Muscle of arm (tissue), 14 donors: ENCODE measurements around the gene DEXI. TPM values are rescaled to one million over a fixed set of nuclear protein-coding genes. Genes with fewer than 3 reads are reported as not detected.
A peak's percentile ranks its signal among the peaks of the same experiment; 100 is the strongest.

ENCODE experiments used
- DNase-seq: peaks from one replicate; pipeline ENCODE4 v3.0.0-alpha.2; 2013
- long read RNA-seq, 11 donors: transcript quantifications; one replicate each; lab custom pipeline, GENCODE V29; 2026
- polyA plus RNA-seq, 12 donors: library from polyadenylated mRNA; unstranded; fragments of 120-200 nt; gene quantifications; one replicate each; pipeline ENCODE4 v1.2.1, GENCODE V29; 2013; ENCODE audit not compliant: insufficient read length in 12 of 12

The DEXI gene
- 10 to 100 TPM in 11 of 12 donors, not detected in 1; 14.5 to 60.7 (median 51.0) TPM for polyA plus RNA-seq
- long read RNA-seq, donor 1, full-length matches to known transcripts: 26 of 26 reads
- long read RNA-seq, donor 1, partial matches to known transcripts: 0 of 26 reads
- long read RNA-seq, donor 1, other reads (novel, unspliced or antisense): 0 of 26 reads
- long read RNA-seq, donor 2, full-length matches to known transcripts: 38 of 38 reads
- long read RNA-seq, donor 2, partial matches to known transcripts: 0 of 38 reads
- long read RNA-seq, donor 2, other reads (novel, unspliced or antisense): 0 of 38 reads
- long read RNA-seq, donor 3, full-length matches to known transcripts: 31 of 31 reads
- long read RNA-seq, donor 3, partial matches to known transcripts: 0 of 31 reads
- long read RNA-seq, donor 3, other reads (novel, unspliced or antisense): 0 of 31 reads
- long read RNA-seq, donor 4, full-length matches to known transcripts: 10 of 10 reads
- long read RNA-seq, donor 4, partial matches to known transcripts: 0 of 10 reads
- long read RNA-seq, donor 4, other reads (novel, unspliced or antisense): 0 of 10 reads
- long read RNA-seq, donor 5, full-length matches to known transcripts: 55 of 55 reads
- long read RNA-seq, donor 5, partial matches to known transcripts: 0 of 55 reads
- long read RNA-seq, donor 5, other reads (novel, unspliced or antisense): 0 of 55 reads
- long read RNA-seq, donor 6, full-length matches to known transcripts: 20 of 20 reads
- long read RNA-seq, donor 6, partial matches to known transcripts: 0 of 20 reads
- long read RNA-seq, donor 6, other reads (novel, unspliced or antisense): 0 of 20 reads
- long read RNA-seq, donor 7, transcript DEXI-201 (2 exons, 1,561 nt): major isoform, 13 of 14 reads
- long read RNA-seq, donor 7, partial matches to known transcripts: 0 of 14 reads
- long read RNA-seq, donor 7, other reads (novel, unspliced or antisense): 0 of 14 reads
- long read RNA-seq, donor 8, full-length matches to known transcripts: 41 of 41 reads
- long read RNA-seq, donor 8, partial matches to known transcripts: 0 of 41 reads
- long read RNA-seq, donor 8, other reads (novel, unspliced or antisense): 0 of 41 reads
- long read RNA-seq, donor 9, full-length matches to known transcripts: 25 of 25 reads
- long read RNA-seq, donor 9, partial matches to known transcripts: 0 of 25 reads
- long read RNA-seq, donor 9, other reads (novel, unspliced or antisense): 0 of 25 reads
- long read RNA-seq, donor 10, full-length matches to known transcripts: 38 of 48 reads
- long read RNA-seq, donor 10, partial matches to known transcripts: 10 of 48 reads
- long read RNA-seq, donor 10, other reads (novel, unspliced or antisense): 0 of 48 reads
- long read RNA-seq, donor 11, full-length matches to known transcripts: 30 of 30 reads
- long read RNA-seq, donor 11, partial matches to known transcripts: 0 of 30 reads
- long read RNA-seq, donor 11, other reads (novel, unspliced or antisense): 0 of 30 reads

GRCh38 chr16:10942352-10943063 is at the start of gene DEXI:
Gene DEXI, minus strand, starts transcription at chr16:10942468. Its CDS starts 463 bp downstream, at chr16:10942005.
- DNase-seq: peak; percentile 91

GRCh38 chr16:10990378-10990777 is 48.1 kb upstream of the DEXI start:
- no peak for DNase-seq

DNA sequence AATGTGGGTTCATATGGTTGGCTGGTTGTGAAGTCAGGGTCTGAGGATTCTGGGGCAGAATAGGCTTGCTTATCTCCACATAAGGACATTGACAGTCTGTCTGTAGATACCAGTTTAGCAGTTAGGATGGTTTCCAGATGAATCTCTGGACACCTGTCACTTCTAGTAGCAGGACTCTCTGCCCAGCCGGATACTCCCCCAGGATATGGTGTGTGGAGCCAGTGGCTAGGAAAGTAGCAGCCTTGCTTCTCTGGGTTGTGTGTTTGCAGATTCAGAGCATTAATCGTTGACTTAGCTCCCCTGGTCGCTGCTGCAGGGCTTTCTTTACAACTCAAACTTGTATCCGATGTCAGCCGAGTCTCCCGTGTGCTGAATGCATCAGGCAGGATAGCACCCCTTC is 47.3 kb upstream of the DEXI start:
- DNase-seq: no peak

DNA sequence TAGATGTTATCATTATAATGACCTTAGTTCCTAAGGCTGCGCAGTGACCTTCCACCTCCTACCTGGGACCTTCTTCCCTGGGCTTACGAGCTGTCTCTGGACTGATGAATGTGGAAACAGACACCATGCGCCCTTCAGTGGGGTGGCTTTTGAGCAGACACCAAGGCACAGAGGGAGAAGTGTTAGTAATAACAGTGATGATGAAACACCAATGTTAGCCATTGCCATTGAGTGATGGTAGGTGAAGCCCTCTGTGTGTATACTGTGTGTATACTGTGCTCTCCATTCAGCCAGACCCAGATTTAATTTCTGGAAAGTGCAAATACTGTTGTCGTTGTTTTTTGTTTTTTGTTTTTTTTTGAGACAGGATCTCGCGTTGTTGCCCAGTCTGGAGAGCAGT is 46.6 kb upstream of the DEXI start:
- no peak for DNase-seq

DNA sequence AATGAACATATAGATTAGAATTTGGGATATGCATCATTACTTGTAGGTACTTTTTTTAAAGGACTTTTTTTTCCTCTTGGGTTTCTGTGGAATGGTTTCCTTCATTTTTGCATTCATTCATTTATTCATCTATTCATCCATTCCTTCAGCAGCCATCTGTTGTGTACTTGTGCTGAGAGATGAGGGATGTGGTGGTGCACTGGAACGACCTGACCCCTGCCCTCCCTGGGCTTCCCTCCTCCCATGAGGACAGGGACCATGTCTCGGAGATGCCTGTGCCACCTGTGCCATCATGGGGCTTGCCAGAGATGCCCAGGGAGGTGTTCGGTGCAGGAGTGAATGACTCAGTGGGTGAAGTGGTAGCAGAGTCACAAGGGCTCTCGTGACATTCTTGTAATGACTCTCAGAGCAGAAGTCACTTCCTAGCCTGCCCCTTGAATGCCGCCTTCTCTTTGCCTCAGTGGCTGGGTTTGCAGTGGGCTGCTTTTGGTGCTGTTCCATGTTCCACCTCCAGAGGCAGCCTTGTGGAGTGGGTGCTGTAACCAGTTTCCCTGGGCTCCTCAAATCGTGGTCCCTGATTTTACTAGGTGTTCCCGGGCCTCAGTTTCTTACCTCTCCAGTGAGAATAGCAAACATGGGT is 46.0 kb upstream of the DEXI start:
- DNase-seq: no peak

DNA sequence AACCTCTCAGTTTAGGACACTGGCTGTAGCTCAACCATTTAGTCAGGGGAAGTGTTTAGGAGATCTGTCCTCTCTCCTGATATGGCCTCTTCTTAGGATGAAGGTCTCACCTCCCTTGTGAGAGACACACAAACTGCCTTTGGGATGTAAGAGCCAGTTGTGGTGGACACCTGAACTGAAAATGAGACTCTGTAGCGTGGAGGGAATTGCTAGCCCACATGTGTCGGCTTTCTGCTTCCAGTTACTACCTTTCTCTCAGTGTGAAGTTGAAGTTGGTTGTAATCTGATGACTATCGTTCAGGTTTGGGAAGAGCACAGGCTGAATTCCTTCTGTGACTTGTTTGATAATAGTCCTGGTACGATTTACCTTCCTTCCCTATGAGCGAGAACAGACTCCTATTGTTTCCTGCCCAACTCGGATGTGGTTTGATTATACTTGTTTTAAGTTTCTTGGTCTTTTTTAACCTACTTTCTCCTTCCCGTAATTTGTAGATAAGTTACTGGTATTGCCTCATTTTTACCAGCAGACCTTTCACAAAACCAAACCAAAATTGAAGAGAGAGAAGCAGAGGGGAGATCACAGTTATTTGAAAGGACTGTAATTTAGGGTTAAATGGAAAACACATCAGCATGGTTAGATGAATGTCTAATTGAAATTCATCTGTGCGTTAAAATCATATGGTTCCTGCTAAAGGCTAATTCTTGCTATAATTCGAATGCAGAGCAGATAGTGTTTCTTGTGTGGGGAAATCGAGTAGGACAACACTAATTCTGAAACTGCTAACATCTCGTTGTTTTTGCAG is 45.3 kb upstream of the DEXI start:
- no peak for DNase-seq

DNA sequence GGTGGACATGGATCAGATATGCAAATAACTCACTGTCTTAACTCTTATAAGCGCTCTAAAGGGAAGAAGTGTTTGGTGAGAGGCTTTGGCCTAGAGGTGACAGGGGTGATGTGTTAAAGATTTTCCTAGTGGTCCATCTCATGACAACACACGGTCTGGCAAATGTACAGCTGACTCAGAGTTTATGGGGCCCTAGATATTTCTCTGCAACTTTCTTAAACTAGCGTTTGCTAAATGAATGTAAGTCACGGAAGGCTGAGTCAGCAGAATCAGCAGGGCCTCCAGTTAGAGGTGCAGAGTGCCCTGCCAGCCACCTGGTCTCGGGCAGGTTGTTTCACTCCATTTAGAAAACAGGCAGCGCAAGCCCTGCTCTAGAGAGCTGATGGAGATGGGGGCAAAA is 42.2 kb upstream of the DEXI start:
- peak; percentile 46 for DNase-seq

DNA sequence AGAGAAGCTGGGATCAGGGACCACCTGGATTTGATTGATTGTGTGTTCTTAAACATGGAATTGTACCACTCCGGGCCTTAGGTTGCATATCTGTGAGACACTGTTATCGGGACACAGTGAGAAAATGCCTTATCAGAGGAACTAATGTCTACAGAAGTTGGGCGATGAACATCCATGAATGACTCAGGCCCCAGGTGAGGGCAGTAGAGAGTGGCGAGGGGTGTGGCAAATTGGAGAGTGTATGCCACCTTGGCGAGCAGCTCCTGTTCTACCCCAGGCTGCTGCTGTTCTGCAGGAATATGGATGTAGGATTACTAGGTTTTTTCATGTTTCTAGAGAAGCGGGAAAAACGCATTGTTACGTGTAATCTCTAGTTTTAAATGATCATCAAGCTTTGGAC is 40.9 kb upstream of the DEXI start:
- DNase-seq: no peak

DNA sequence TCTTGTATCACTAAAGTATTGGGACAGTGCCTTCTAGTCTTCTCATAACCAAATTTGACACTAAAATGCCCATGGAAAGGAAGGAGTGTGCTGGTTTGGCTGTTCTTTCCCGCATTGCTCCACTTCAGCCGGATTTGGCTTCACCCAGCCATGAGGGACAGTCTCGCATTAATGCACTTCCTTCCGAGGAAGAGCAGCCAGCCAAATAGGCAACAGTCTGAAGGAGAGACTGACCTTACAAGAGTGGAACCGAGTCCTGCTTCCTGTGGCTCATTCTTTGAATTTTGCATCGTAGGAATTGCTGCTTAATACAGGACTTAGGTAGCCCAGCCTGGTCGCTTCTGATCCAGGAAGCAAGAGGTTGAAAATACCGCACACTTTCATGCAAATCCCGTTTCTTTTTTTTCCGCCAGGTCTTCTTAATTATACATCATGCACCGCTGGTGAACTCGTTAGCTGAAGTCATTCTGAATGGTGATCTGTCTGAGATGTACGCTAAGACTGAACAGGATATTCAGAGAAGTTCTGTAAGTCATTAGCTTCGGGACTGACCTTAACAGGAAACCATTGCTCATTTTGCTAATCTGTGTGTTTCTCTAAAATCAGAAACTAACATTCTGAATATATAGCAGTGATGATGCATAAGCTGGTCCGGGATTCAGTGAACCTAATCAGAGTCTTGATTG is 40.3 kb upstream of the DEXI start:
- DNase-seq: peak; percentile 75

DNA sequence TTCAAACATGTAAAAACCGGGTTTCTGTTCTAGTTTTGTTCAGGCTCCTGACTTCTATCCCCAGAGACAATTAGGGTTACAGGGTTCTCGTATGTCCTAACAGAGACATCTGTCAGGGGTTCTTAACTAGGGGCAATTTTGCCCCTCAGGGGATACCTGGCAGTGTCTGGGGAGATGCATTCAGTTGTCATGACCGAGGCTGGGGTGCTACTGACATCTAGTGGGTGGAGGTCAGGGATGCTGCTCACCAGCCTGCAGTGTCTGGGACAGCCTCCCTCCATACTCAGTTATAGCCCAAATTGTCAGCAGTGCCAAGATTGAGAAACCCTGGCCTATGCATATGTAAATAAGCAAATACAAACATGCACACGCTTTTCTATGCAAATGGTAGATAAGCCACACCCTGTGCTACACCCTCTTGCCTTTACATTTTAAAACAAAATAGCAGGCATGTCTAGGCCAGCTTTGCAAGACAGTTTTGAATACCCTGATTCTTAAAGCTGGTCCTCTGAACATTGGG is 39.5 kb upstream of the DEXI start:
- DNase-seq: no peak

DNA sequence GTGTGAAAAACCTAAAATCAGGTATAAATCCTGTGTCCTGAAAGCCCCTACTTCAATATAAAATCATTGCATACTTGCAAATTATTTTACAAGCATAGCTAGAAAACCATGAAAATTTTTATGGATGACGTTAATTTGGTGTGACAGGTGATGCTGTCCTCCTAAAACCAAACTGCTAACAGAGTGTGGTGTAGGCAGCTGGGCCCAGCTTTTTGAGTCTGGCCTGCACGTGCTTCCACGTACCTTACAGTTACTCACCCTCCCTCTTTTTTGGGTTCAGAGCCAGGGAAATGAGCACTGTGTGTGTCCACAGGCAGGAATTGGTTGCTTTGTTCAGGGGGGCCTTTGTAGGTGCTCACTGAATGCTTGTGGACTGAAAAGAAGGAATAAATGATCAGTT is 38.5 kb upstream of the DEXI start:
- DNase-seq: no peak

DNA sequence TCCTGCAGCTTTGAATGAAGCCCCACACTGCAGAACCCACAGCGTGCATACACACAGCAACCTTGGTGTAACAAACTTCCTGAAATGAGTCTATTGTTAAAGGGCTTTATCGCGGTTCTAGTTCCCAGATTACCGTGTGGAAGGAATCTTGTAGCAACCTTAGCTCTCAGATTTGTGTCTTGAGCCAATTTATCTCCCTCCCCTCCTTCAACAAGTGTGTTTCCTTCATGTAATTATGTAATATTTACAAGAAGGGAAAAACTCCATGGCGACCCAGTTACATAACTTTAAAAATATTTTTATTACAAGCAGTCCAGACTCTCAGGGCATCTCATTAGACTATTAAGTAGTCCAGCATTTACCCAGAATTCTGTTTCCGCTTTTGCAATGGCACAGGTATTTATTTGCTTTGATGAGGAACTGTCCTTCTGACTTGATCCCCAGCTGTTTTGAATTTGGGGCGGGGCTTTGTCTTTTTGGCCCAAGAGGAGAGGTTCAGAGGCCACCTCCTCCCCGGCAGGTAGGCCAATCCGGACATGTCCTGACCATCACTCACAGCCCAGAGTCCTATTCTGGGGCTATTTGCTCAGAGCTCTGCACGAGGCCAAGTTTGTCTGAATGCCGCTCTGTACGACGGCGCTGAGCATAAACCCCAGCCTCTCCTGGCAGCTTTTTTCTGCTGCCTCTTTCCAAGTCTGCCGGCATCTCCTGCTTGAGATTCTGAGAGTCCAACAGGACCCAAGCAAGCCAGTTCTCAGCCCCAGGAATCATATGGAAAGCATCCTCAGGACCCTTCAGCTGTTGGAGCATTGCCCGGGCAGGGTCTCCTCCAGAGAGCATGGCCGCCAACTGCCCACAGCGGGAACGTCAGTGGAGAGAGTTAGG is 37.7 kb upstream of the DEXI start:
- DNase-seq: peak; percentile 84

GRCh38 chr16:10978871-10979446 is 36.7 kb upstream of the DEXI start:
- no peak for DNase-seq

DNA sequence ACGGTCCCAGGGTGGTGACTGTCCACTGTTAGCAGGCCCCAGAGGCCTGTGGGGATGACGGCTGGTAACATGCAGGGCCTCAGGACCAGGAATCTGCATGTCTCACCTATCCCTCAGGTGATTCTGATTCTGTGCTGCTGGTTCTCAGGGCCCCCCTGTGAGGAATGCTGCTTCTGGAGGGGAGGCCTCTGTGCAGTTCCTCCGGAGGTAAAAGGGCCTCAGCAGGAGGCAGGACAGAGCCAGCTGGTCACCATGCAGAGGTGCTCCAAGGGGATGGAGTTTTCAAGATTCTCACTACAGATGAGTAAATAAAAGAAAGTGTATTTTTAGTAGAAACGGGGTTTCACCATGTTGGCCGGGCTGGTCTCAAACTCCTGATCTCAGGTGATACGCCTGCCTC is 35.9 kb upstream of the DEXI start:
- DNase-seq: no peak

DNA sequence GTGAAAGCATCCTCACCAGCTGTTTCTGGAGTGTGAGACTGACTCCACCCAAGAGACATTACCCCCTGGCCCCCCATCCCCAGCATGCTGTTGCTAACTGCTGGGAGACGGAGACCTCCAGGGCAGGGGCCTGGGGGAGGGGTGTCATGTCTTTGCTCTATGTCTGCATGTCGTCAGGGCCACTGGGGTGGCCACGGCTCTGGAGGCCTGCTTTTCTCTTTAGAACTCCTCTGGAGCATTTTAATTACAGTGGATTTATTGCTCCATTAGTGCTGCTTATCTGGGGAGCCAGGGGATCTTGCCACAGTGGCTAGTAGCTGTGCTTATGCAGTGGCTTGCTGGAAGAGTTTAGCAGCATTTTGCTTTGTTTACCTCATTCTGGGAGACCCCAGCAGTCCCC is 34.4 kb upstream of the DEXI start:
- no peak for DNase-seq

DNA sequence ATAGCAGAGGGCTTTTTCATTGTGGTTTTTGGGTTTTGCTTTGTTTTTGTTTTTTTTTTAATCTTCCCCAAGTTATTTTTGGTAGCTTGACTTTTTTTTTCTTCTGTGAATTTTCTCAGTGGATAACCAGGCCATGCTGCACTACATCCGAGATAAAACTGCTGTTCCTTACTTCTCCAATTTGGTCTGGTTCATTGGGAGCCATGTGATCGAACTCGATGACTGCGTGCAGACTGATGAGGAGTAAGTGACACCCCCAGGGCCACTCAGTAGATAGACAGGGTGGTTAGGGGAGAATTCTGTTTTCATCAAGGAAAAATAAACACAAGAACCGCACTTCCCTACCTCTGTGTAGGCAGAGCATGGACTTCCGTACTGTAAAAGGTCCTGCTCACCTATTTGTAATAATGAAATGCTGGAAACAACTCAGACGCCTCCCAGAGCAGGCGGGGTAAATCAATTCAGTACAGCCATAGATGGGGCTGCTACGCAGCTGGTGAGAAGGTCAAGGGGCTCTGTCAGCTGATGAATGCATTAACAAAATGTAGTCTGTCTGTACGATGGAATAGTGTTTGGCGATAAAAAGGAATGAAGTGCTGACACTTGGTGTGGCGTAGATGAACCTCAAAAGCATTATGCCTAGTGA is 30.7 kb upstream of the DEXI start:
- no peak for DNase-seq
